Measurements from ENCODE around the gene EGFL8. TPM values are rescaled to one million over a fixed set of nuclear protein-coding genes. Genes with fewer than 3 reads are reported as not detected.

Gene EGFL8
- total and polyA plus RNA-seq, 9 of the 15 experiments (the other 6 are each of a cell fraction or from before 2014, with no cell fraction given), result 2.2 to 47.4 (median 14.2) TPM

GRCh38 chr6:32167761-32168262 is 3.4 kb downstream of the EGFL8 start (continued):
- TF ChIP-seq THAP7 (CRISPR knock-in tag; IDR thresholded peaks at IDR 0.05) (no peak), NONO (IDR thresholded peaks at IDR 0.05; ENCODE audit: low read depth in 2 of 2, low read length in 1 of 2) (peak in 1 of 2 experiments; percentile 74; a peak in 1 of 4 replicates), ZNF140 (CRISPR knock-in tag; IDR thresholded peaks at IDR 0.05) (no peak), SRSF7 (optimal IDR thresholded peaks at IDR 0.05; ENCODE audit: low read depth, low read length) (no peak), ZNF280B (CRISPR knock-in tag; IDR thresholded peaks at IDR 0.05) (no peak), CREB1 (IDR thresholded peaks at IDR 0.05) (peak; percentile 60; the same call in 1 of the 2 replicates), CREB1 (CRISPR knock-in tag; IDR thresholded peaks at IDR 0.05) (no peak), RFX5 (IDR thresholded peaks at IDR 0.05; ENCODE audit: low read depth, low read length) (no peak), TBL1XR1 (IDR thresholded peaks at IDR 0.05; ENCODE audit: low read length in 2 of 2) (peak in 1 of 2 experiments; percentile 90; a peak in 2 of 4 replicates), PPARD (CRISPR knock-in tag; IDR thresholded peaks at IDR 0.05) (no peak), ZNF639 (CRISPR knock-in tag; conservative IDR thresholded peaks at IDR 0.05 in 1 of 2, IDR thresholded peaks at IDR 0.05 in 1 of 2) (peak in 1 of 2 experiments; percentile 85; a peak in 2 of 4 replicates), STAT5A (IDR thresholded peaks at IDR 0.05; ENCODE audit: borderline replicate concordance, low read length) (peak; percentile 86), CEBPZ (IDR thresholded peaks at IDR 0.05; ENCODE audit: borderline replicate concordance, low read depth, low read length) (no peak), SNAPC5 (CRISPR knock-in tag; IDR thresholded peaks at IDR 0.05) (no peak), HINFP (tag; conservative IDR thresholded peaks at IDR 0.05; ENCODE audit: low read depth) (peak; percentile 44; the same call in 1 of the 2 replicates), MAZ (CRISPR knock-in tag; conservative IDR thresholded peaks at IDR 0.05 in 1 of 2, IDR thresholded peaks at IDR 0.05 in 1 of 2) (peak in 1 of 2 experiments; percentile 70; a peak in 3 of 4 replicates), ELF2 (CRISPR knock-in tag; IDR thresholded peaks at IDR 0.05) (no peak), ZNF76 (CRISPR knock-in tag; IDR thresholded peaks at IDR 0.05; ENCODE audit: borderline replicate concordance) (no peak)

All from K562 (cell line).